ENCODE measurements around the gene PARP4.
"Not testable (repeated sequence)": the region's sequence is repeated elsewhere in the genome, so short reads cannot be mapped to it uniquely, and the experiment has no call there.

DNA sequence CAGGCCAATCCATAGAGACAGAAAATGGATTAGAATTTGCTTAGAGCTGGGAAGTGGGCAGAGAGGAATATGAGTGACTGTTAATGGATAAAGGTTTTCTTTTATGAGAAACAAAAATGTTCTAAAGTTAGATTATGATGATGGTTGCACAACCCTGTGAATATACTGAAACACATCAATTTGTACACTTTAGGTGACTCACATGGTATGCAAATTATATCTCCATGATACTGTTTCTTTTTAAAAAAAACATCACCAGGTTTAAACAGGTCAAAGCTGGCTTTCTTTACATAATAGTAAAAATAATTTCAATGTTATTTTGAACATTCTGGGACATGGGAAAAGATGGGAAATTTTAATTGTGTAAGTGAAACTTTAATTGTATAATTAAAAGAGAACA lies 131.7 kb downstream of the PARP4 start:
- TF ChIP-seq EZH2 (IDR thresholded peaks at IDR 0.05; ENCODE audit: insufficient read depth, poor library complexity, severe bottlenecking); EZH2phosphoT487 (IDR thresholded peaks at IDR 0.05; ENCODE audit: insufficient read depth, low read depth): not testable (repeated sequence)
